Neural cell (in vitro differentiated cells): ENCODE data around the gene CRYBA4. TPM values are rescaled to one million over a fixed set of nuclear protein-coding genes. Genes with fewer than 3 reads are reported as not detected.

Source experiments
- H2AFZ ChIP-seq: fragments of 200-600, 300-800 bp; sonication (generic), shearing (Covaris generic); 2 replicates; pipeline ENCODE4 v1.6.0; 2014; ENCODE audit warnings: low read depth, mild to moderate bottlenecking, antibody characterized with exemption, low read length, moderate library complexity
- H3F3A ChIP-seq: fragments of 200-600 bp; shearing (Covaris generic); 2 replicates; pipeline ENCODE4 v1.6.1; 2016; ENCODE audit warnings: mild to moderate bottlenecking, moderate library complexity, mixed read lengths, antibody characterized with exemption, low read length; ENCODE audit not compliant: insufficient read depth, poor library complexity, severe bottlenecking
- H3K27ac ChIP-seq: fragments of 200-600, 300-800 bp; sonication (generic), shearing (Covaris generic); 2 replicates; pipeline ENCODE4 v1.5.1; 2014; ENCODE audit warnings: mild to moderate bottlenecking, low read length, moderate library complexity
- H3K27me3 ChIP-seq: fragments of 300-800, 200-600 bp; sonication (generic), shearing (Covaris generic); 2 replicates; pipeline ENCODE4 v1.6.0; 2014; ENCODE audit warnings: mild to moderate bottlenecking, low read depth, low read length, moderate library complexity; ENCODE audit not compliant: insufficient read depth
- H3K36me3 ChIP-seq: fragments of 300-800, 200-600 bp; sonication (generic), shearing (Covaris generic); 2 replicates; pipeline ENCODE4 v1.5.1; 2014; ENCODE audit warnings: mild to moderate bottlenecking, antibody characterized with exemption, low read length, moderate library complexity; ENCODE audit not compliant: insufficient read depth
- H3K4me2 ChIP-seq: fragments of 300-800, 200-600 bp; sonication (generic), shearing (Covaris generic); 2 replicates; pipeline ENCODE4 v1.6.0; 2014; ENCODE audit warnings: mild to moderate bottlenecking, low read length
- H3K4me3 ChIP-seq: fragments of 300-800, 200-600 bp; sonication (generic), shearing (Covaris generic); 2 replicates; pipeline ENCODE4 v1.5.1; 2014; ENCODE audit warnings: mild to moderate bottlenecking, low read length, moderate library complexity
- H3K79me2 ChIP-seq: fragments of 200-600 bp; shearing (Covaris generic); replicated peaks from 2 replicates; pipeline ENCODE4 v1.6.0; 2014; ENCODE audit warnings: mild to moderate bottlenecking, low read length, moderate library complexity; ENCODE audit not compliant: insufficient read depth
- H3K9ac ChIP-seq: fragments of 300-800, 200-600 bp; sonication (generic), shearing (Covaris generic); 2 replicates; pipeline ENCODE4 v1.6.1; 2016; ENCODE audit warnings: mild to moderate bottlenecking, low read length, mixed read lengths
- H3K9me2 ChIP-seq: fragments of 200-600 bp; shearing (Covaris generic); 2 replicates; pipeline ENCODE4 v1.6.1; 2016; ENCODE audit warnings: mild to moderate bottlenecking, low read length, mixed read lengths; ENCODE audit not compliant: insufficient read depth
- H3K9me3 ChIP-seq: fragments of 200-600, 300-800 bp; sonication (generic), shearing (Covaris generic); 2 replicates; pipeline ENCODE4 v1.6.1; 2016; ENCODE audit warnings: mild to moderate bottlenecking, mixed run types, low read length, moderate library complexity, mixed read lengths
- H4K20me1 ChIP-seq: fragments of 200-600 bp; shearing (Covaris generic); 2 replicates; pipeline ENCODE4 v1.6.1; 2016; ENCODE audit warnings: mild to moderate bottlenecking, mixed run types; ENCODE audit not compliant: insufficient read depth
- CTCF ChIP-seq: fragments of 450-650 bp; IDR thresholded peaks from 2 replicates; pipeline ENCODE4 v1.5.1; 2014; ENCODE audit warnings: antibody characterized with exemption, mild to moderate bottlenecking, moderate library complexity; ENCODE audit not compliant: poor library complexity, severe bottlenecking
- EP300 ChIP-seq: fragments of 450-650 bp; conservative IDR thresholded peaks from 2 replicates; pipeline ENCODE4 v1.6.1; 2014; ENCODE audit warnings: antibody characterized with exemption, mild to moderate bottlenecking, moderate library complexity; ENCODE audit not compliant: poor library complexity, severe bottlenecking
- EZH2 ChIP-seq: fragments of 200-600, 300-800 bp; shearing (Covaris generic), sonication (generic); IDR thresholded peaks from 2 replicates; pipeline ENCODE4 v1.6.1; 2014; ENCODE audit warnings: antibody characterized with exemption, low read length, borderline replicate concordance, mild to moderate bottlenecking; ENCODE audit not compliant: insufficient read depth, poor library complexity, severe bottlenecking
- MXI1 ChIP-seq: fragments of 450-650 bp; conservative IDR thresholded peaks from 2 replicates; pipeline ENCODE4 v1.6.1; 2014; ENCODE audit warnings: antibody characterized with exemption, mild to moderate bottlenecking; ENCODE audit not compliant: poor library complexity, severe bottlenecking
- POLR2AphosphoS5 ChIP-seq: IDR thresholded peaks from 2 replicates; pipeline ENCODE4 v1.6.1; 2012
- RAD21 ChIP-seq: fragments of 450-650 bp; conservative IDR thresholded peaks from 2 replicates; pipeline ENCODE4 v1.6.1; 2014; ENCODE audit warnings: antibody characterized with exemption, mild to moderate bottlenecking, moderate library complexity
- REST ChIP-seq: IDR thresholded peaks from 2 replicates; pipeline ENCODE4 v1.6.1; 2012; ENCODE audit warnings: borderline replicate concordance
- SMC3 ChIP-seq: fragments of 450-650 bp; conservative IDR thresholded peaks from 2 replicates; pipeline ENCODE4 v1.6.1; 2014; ENCODE audit warnings: antibody characterized with exemption, mild to moderate bottlenecking, moderate library complexity; ENCODE audit not compliant: poor library complexity
- TAF1 ChIP-seq: IDR thresholded peaks from 2 replicates; pipeline ENCODE4 v1.6.1; 2012; ENCODE audit warnings: low read depth
- polyA plus RNA-seq: library from polyadenylated mRNA; depleted of rRNA; stranded (reverse); fragments of >200 nt; gene quantifications from 2 replicates; pipeline ENCODE4 v1.2.3, GENCODE V29; 2014

The CRYBA4 gene
- polyA plus RNA-seq, 1 donor from 2014 or later: not detected

GRCh38 chr22:26614322-26614721 lies 7.4 kb upstream of the CRYBA4 start:
- TF ChIP-seq POLR2AphosphoS5: no peak
- TF ChIP-seq MXI1: no peak
- TF ChIP-seq EP300: no peak
- TF ChIP-seq TAF1: no peak
- TF ChIP-seq SMC3: no peak
- TF ChIP-seq REST: no peak
- TF ChIP-seq CTCF: no peak
- TF ChIP-seq EZH2: no peak
- TF ChIP-seq RAD21: no peak
- no peaks in the 10 kb centered on the region for H3F3A ChIP-seq
- H4K20me1 ChIP-seq: no peaks in the 10 kb centered on the region
- H3K79me2 ChIP-seq: no peaks in the 10 kb centered on the region
- no peaks in the 10 kb centered on the region for H3K36me3 ChIP-seq
- H3K4me3 ChIP-seq: no peak overlapping the region
- H3K27ac ChIP-seq: no peak overlapping the region
- no peaks in the 10 kb centered on the region for H3K9me2 ChIP-seq
- H3K9me3 ChIP-seq: no peaks in the 10 kb centered on the region
- no peak overlapping the region for H3K4me2 ChIP-seq
- H3K9ac ChIP-seq: no peak overlapping the region
- H2AFZ ChIP-seq: no peak overlapping the region
- H3K27me3 ChIP-seq: no peaks in the 10 kb centered on the region

- Histone ChIP-seq H3K27me3 (no peaks in the 10 kb centered on the region), H3K79me2 (no peaks in the 10 kb centered on the region), H3K27ac (no peak overlapping the region), H3F3A (no peaks in the 10 kb centered on the region), H3K36me3 (no peaks in the 10 kb centered on the region), H3K4me2 (no peak overlapping the region), H2AFZ (no peak overlapping the region), H3K9me3 (no peaks in the 10 kb centered on the region), H3K4me3 (no peak overlapping the region), H3K9ac (no peak overlapping the region), H3K9me2 (no peaks in the 10 kb centered on the region), H4K20me1 (no peaks in the 10 kb centered on the region)
- TF ChIP-seq REST (no peak), POLR2AphosphoS5 (no peak), CTCF (no peak), SMC3 (no peak), MXI1 (no peak), EP300 (no peak), EZH2 (no peak), TAF1 (no peak), RAD21 (no peak)
Measured at GRCh38 chr22:26615149-26615548, 6.6 kb upstream of the CRYBA4 start.
